GM19023 (cell line): ENCODE measurements around the gene TMEM132D.
"Not testable (repeated sequence)": the region's sequence is repeated elsewhere in the genome, so short reads cannot be mapped to it uniquely, and the experiment has no call there.

Experiments used
- ATAC-seq: cut with Tn5 transposase; IDR thresholded peaks from one replicate; pipeline ENCODE4 v1.9.1; 2021; ENCODE audit warnings: mild to moderate bottlenecking, moderate library complexity; ENCODE audit not compliant: unreplicated experiment

TMEM132D gene

DNA sequence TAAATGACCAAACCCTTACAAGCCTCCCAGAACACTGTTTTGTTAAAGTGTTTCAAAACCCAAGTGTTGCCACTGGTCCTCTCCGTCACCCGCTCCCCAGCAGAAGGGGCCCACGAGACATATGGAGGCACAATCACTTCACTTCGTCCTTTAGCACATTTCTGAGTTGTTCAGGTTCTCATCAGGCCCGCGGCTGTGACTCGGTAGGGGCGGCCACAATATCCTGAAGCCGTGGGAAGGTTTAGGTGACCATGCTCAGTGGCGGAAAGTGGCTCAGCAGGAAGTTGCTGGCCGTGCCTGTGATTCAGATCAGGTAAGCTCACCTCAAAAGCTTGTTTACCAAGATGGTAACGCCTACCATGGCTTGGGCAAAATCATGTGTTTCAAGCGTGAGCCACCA is 823.0 kb downstream of the TMEM132D start:
- no peak for ATAC-seq

- ATAC-seq: no peak
These were observed 823.4 kb downstream of the TMEM132D start for GRCh38 chr12:129080391-129080790.

DNA sequence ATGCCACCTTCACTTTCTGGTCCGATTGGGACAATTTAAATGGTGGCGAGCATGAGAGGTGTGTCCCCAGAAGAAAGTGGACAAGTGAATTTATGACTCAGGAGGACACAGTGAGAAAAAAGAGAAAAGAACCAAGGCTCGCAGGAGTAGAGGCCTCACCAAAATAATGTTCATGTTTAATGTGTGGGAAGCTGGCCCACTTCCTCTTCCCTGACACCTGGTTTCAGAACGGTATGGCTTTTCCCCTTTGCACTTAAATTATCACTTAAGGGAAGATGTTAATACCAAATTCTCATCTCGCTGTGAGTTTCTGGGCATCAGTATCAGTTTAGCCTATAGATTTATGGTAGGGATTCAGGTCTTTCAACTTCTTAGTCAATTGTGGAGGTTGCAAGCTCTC is 824.1 kb downstream of the TMEM132D start:
- ATAC-seq: no peak

GRCh38 chr12:129076441-129077320 is 827.1 kb downstream of the TMEM132D start:
- no peak for ATAC-seq

DNA sequence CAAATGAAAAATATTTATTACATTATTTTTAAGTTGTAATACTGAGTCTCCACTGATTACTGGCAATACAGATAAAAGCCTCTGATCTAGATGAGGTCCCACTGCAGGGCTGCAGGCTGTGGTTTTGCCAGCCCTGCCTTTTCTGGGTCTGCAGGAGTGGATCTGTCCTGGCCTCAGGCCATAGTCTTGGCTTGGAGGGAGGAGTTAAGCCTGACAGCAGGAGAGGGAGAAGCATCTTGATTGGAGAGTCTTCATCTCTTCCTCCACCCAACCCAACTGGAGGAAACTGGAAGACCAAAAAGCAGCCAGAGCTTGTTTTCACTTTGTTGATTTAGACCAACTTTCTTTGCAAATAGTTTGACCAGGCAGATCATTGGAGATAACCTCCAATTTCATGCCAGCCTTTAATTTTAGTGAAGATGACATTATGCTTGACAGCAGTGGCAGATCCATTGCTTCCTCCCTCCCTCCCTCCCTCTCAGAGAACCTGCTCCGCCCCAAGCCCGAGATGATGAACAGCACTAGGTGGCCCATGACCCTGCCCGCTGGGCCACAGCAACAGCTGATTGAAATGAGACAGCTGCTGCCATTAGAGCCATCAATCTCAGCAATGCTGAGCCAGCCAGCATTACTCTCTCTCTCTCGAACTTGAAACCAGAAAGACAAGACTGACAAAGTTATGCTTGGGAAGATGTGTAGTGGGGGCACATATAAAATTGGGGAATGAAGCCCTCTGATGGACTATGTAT is 828.2 kb downstream of the TMEM132D start:
- no peak for ATAC-seq

DNA sequence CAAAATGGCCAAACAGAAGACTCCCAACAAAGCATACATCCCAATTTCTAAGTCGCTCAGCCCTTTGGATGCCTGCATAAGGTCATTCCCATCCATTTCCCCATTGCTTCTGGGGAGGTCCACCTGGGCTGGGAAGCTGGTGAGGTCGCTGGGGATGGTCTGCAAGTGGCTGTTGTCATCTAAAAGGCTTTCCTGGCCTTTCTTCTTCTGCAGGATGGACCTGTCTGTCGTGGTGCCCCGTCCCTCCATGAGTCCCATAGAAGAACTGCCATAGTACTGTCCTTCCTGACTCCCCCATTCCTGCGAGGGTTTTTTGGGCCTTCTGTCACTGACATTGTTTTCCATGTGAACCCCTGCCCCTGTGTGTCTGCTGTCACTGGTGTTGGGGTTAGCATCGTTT is 829.4 kb downstream of the TMEM132D start:
- ATAC-seq: no peak

GRCh38 chr12:129073157-129073915 is 830.5 kb downstream of the TMEM132D start:
- ATAC-seq: no peak

DNA sequence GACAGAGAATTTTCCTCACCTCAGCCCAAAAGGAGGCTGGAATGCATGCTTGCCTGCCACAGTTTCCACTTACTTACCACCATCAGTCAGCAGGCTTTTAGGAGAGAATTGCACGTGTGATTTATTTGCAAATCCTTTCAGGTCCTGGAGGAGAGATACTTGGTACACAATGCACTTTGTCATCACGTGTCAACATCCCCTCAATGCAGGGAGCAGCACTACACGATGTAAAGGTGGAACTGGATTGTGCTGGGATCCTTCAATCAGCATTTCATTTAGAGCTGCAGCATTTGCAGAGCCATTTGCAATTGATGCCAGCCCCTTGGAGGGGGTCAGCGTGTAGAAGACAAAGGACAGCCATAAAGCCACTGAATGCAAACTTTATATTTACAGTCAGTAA is 832.5 kb downstream of the TMEM132D start:
- ATAC-seq: no peak

DNA sequence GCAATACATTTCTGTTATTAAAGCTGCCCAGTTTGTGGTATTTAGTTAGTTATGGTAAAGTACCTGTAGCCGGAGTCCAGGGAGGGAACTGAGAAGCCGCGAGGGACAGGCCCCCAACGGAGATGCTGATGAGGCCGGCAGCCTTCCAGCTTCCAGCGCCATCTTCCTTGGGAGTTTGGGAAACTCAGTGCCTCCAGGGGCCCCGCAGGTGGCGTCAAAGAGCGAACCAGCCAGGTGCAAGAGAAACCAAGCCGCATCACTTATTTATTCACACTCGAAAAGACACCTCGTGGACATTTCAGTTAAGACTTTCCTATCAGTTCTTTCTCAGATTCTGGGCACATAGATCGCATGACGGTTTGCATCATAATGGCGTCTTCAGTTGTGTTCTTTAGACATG is 833.9 kb downstream of the TMEM132D start:
- no peak for ATAC-seq

DNA sequence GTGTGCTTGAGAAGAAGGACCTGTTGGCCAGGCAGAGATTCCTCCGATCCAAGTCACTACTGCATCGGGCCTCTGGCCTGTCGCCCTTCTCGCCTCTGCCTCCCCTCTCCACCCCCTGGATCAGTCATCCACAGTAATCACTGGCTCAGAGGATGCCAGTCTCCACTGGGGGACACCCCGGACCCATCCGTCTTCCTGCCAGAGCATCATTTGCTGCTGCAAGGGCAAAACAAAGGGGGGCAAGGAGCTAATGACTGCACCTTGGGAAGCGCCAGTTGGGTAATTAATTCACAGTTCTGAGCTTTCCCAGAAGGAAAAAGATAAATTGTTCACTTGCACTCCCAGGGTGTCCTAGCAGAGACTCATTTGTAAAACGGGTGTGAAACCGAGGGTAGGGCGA is 835.1 kb downstream of the TMEM132D start:
- no peak for ATAC-seq

DNA sequence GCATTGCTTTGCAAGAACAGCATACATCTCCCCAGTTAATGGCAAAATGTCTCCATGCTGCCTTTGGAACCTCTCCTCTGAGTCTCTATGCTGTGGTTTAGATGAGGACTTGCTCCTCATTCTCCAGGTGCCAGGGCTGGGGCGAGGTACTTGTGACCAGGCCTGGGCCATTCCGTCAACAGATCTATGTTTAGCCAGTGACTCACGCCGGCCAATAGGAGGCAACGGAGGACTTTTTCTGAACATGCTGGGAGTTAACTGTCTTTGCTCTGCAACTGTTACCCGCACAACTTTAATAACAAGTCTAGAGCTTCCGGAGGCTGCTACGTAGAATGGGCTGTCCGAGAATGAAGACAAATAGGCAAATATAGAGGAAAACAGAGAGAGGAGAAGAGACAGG is 836.3 kb downstream of the TMEM132D start:
- ATAC-seq: no peak

DNA sequence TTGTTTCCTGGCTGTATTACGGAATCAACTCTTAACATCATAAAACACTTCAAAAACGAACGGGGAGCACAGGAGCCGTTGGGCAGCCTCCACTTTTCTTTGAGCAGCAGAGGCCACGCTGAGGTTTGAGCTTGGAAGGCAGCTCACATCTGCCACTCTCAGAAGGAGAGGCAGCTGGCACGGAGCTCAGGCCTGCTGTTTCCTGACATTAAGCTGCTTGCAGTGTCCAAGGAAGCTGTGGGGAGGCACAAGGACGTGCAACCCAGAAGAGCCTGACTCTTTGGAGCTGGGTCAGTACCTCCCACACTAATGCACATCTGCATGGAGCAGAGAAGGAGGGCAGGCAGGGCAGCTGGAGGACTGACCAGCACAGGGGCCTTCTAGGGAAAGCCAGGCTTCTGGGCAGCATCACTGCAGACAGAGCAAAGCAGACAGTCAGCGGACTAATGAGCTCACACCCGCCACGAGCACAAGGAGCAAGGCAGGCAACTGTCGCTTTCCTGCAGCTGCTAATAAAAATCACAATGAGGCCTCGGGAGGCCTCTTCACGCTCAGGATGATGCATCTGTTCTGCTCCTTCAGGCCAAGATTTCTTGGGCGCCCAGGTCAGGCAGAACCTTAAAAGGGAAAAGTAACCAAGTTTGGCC is 839.5 kb downstream of the TMEM132D start:
- ATAC-seq: no peak

DNA sequence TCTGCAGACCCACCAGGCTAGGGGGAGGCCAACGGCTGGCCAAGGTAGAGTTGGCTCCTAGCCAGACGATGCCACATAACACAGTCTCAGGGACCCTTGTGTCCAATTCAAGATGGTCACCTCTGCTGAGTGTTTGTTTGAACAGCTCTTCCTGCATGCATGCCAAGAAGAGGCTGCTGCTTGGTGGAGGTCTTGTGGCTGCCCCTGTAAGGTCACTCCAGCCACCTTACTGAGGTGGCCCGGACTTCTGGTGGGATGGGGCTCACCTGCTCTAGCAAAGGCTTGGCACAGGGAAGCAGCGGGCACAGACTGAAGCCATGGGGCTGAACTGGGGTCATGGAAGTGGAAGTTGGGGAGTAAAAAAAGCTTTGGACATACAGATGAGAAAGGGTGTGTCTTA is 840.2 kb downstream of the TMEM132D start:
- ATAC-seq: no peak

- no peak for ATAC-seq
These were observed 850.6 kb downstream of the TMEM132D start for GRCh38 chr12:129053232-129053631.

GRCh38 chr12:129052373-129052772 is 851.5 kb downstream of the TMEM132D start:
- no peak for ATAC-seq

DNA sequence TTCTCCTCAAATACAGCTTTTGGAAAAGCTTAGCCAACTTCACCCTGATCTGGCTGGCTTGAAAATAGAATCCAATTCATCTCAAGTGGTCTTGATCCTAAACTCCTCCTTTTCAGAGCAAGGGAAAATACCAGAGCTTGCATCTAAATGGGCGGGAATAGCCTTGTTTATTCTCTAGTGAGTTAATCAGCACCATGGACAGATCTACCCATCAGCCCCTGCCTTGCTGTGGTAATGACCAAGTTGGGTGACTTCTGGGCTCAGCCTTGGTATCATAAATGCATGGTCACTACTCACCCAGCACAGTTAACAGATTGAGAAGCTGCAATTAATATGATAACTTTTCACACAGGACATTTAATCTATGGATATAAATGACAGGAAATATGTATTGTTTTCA is 853.9 kb downstream of the TMEM132D start:
- no peak for ATAC-seq

GRCh38 chr12:129043334-129043733 is 860.5 kb downstream of the TMEM132D start:
- not testable (repeated sequence) for ATAC-seq

DNA sequence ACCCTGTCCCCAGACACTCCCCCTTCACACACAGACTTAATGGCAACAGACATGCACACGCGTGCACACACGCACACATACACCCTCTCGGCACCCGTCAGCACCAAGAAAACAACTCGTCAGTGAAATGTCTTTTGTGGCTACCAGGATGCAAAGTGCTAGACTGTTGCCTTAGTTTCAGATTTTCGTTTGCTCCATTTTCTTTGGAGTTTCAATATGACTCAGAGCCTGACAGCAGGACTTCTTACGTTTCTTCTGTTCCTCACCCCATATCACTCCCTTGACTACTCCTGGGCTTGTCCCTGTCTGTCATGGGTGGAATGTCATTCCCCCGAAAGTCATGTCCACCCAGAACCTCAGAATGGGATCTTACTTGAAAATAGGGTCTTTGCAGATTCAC is 867.7 kb downstream of the TMEM132D start:
- ATAC-seq: no peak

DNA sequence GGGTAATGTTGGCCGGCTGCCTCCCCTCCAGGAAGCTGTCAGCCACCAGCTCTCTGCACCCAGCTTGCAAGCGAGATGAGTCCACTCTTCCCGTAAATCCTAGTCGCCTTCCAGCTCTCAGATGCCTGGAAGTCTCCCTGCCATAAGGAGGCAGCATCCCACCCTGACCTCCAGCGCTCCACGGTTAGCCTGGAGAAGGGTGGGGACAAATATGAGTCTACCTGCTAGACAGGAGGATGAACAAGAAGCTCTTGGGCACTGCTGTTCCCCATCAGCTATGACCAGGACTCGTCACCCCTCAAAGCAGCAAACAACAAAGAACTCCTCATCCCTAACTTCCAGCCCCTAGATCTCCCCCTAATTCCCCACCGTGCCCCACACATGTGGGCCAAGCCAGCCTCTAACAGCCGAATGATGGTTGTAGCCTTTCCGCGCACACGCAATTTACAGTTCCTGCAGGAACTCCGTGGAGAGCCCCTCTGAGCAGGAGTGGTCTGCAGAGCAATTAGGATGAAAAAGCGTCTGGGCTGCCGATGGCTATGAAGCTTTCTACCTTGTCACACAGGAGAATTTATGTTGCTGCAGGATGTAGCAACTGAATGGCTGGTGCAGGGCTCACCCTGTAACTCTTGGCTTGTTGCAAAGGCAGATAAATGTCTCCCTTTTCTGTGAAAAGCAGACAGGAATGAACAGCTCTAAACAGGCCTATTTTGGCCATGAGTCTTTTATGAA is 869.1 kb downstream of the TMEM132D start:
- no peak for ATAC-seq

- no peak for ATAC-seq
These were observed 875.0 kb downstream of the TMEM132D start for GRCh38 chr12:129028844-129029243.
